ENCODE data around the gene TIAM2. TPM values are rescaled to one million over a fixed set of nuclear protein-coding genes. Genes with fewer than 3 reads are reported as not detected.

TIAM2 gene
- total and polyA plus RNA-seq, 10 donors = 4.3 to 21.9 (median 12.9) TPM

GRCh38 chr6:154953644-154954043 lies 41.5 kb upstream of the TIAM2 start:
- DNase-seq = no peak
- peaks cover 0 to 16% (median 0%) of the 10 kb centered on the region in 6 donors for H3K36me3 ChIP-seq
- H3K27me3 ChIP-seq (replicated peaks in 1 of 7) = no peaks in the 10 kb centered on the region
- H3K4me3 ChIP-seq = no peak overlapping the region
- no peaks in the 10 kb centered on the region for H3K9me3 ChIP-seq
- intact Hi-C loops (cut with DNase I; ENCODE audit: low total_unique reads) = no loop called here
- no peak for TF ChIP-seq CTCF (IDR thresholded peaks at IDR 0.05 in 8 of 11, conservative IDR thresholded peaks at IDR 0.05 in 3 of 11)
- TF ChIP-seq POLR2AphosphoS5 (IDR thresholded peaks at IDR 0.05) = no peak
- TF ChIP-seq POLR2A (IDR thresholded peaks at IDR 0.05) = no peak
- H3K4me1 ChIP-seq = peaks cover 0 to 25% (median 15%) of the 10 kb centered on the region in 6 donors
- H3K27ac ChIP-seq = no peak overlapping the region
- WGBS, 5 donors = 88 to 93% (median 91%) methylated on average over 11 of the region's 11 CpGs

GRCh38 chr6:154954347-154954746 lies 40.8 kb upstream of the TIAM2 start:
- H3K27me3 ChIP-seq (replicated peaks in 1 of 7) = no peaks in the 10 kb centered on the region
- TF ChIP-seq POLR2A (IDR thresholded peaks at IDR 0.05) = no peak
- TF ChIP-seq CTCF (IDR thresholded peaks at IDR 0.05 in 8 of 11, conservative IDR thresholded peaks at IDR 0.05 in 3 of 11) = no peak
- no peak for TF ChIP-seq POLR2AphosphoS5 (IDR thresholded peaks at IDR 0.05)
- peaks cover 0 to 16% (median 0%) of the 10 kb centered on the region in 6 donors for H3K36me3 ChIP-seq
- peaks cover 0 to 25% (median 15%) of the 10 kb centered on the region in 6 donors for H3K4me1 ChIP-seq
- H3K9me3 ChIP-seq = no peaks in the 10 kb centered on the region
- WGBS, 5 donors = 90 to 96% (median 93%) methylated on average over 4 of the region's 4 CpGs
- no peak overlapping the region for H3K27ac ChIP-seq
- intact Hi-C loops (cut with DNase I; ENCODE audit: low total_unique reads) = no loop called here
- no peak overlapping the region for H3K4me3 ChIP-seq
- no peak for DNase-seq

GRCh38 chr6:154956771-154957522 lies 38.2 kb upstream of the TIAM2 start:
- Histone ChIP-seq H3K4me1 (peaks cover 0 to 5% (median 4%) of the 10 kb centered on the region in 6 donors), H3K27ac (no peak overlapping the region), H3K27me3 (replicated peaks in 1 of 7) (no peaks in the 10 kb centered on the region), H3K4me3 (no peak overlapping the region), H3K36me3 (peaks cover 0 to 30% (median 0%) of the 10 kb centered on the region in 6 donors), H3K9me3 (no peaks in the 10 kb centered on the region)
- no peak for DNase-seq
- 91 to 94% (median 93%) methylated on average over 12 of the region's 12 CpGs for WGBS, 5 donors
- intact Hi-C loops (cut with DNase I; ENCODE audit: low total_unique reads) = no loop called here
- TF ChIP-seq CTCF (IDR thresholded peaks at IDR 0.05 in 8 of 11, conservative IDR thresholded peaks at IDR 0.05 in 3 of 11) (no peak), POLR2AphosphoS5 (IDR thresholded peaks at IDR 0.05) (no peak), POLR2A (IDR thresholded peaks at IDR 0.05) (no peak)

- no peak overlapping the region for H3K4me3 ChIP-seq
- no peak for TF ChIP-seq CTCF (IDR thresholded peaks at IDR 0.05 in 8 of 11, conservative IDR thresholded peaks at IDR 0.05 in 3 of 11)
- no peak for TF ChIP-seq POLR2A (IDR thresholded peaks at IDR 0.05)
- no peak for TF ChIP-seq POLR2AphosphoS5 (IDR thresholded peaks at IDR 0.05)
- peaks cover 0 to 40% (median 0%) of the 10 kb centered on the region in 6 donors for H3K36me3 ChIP-seq
- H3K27me3 ChIP-seq (replicated peaks in 1 of 7) = no peaks in the 10 kb centered on the region
- 67 to 82% (median 73%) methylated on average over 7 of the region's 7 CpGs for WGBS, 5 donors
- no peaks in the 10 kb centered on the region for H3K4me1 ChIP-seq
- intact Hi-C loops (cut with DNase I; ENCODE audit: low total_unique reads) = no loop called here
- DNase-seq = no peak
- H3K27ac ChIP-seq = no peak overlapping the region
- no peaks in the 10 kb centered on the region for H3K9me3 ChIP-seq
These were observed 36.6 kb upstream of the TIAM2 start for GRCh38 chr6:154958469-154958868.

Data from spleen (tissue), 11 donors.